Tibial nerve (tissue), 4 donors: ENCODE data around the gene TMC8. TPM values are rescaled to one million over a fixed set of nuclear protein-coding genes. Genes with fewer than 3 reads are reported as not detected.

Experiments
- DNase-seq, 2 donors: peaks; one replicate each; pipeline ENCODE4 v3.0.0-alpha.2; 2019; ENCODE audit warnings: low spot score in 2 of 2
- H3K27ac ChIP-seq, 4 donors: fragments of 200-600 bp; sonication (generic) in 3 of 4; one replicate each; pipeline ENCODE4 v1.5.1; 2017 to 2019; ENCODE audit warnings: mild to moderate bottlenecking in 1 of 4
- H3K27me3 ChIP-seq, 2 donors: fragments of 200-600 bp; sonication (generic) in 1 of 2; one replicate each; pipeline versions ENCODE4 v1.5.1 to v1.6.0; 2017 to 2019
- H3K36me3 ChIP-seq, 3 donors: fragments of 200-600 bp; sonication (generic); one replicate each; pipeline ENCODE4 v1.5.1; 2018 to 2019
- H3K4me1 ChIP-seq, 4 donors: fragments of 200-600 bp; sonication (generic) in 3 of 4; one replicate each; pipeline ENCODE4 v1.5.1; 2017 to 2019
- H3K4me3 ChIP-seq, 4 donors: fragments of 200-600 bp; sonication (generic) in 3 of 4; one replicate each; pipeline ENCODE4 v1.5.1; 2017 to 2019; ENCODE audit warnings: mild to moderate bottlenecking in 1 of 4, moderate library complexity in 1 of 4
- H3K9me3 ChIP-seq, 4 donors: fragments of 200-600 bp; sonication (generic) in 3 of 4; one replicate each; pipeline ENCODE4 v1.5.1; 2017 to 2019
- EP300 ChIP-seq, 2 donors: sonication (generic); formaldehyde crosslinking; IDR thresholded peaks; one replicate each; pipeline ENCODE4 v1.6.1; 2017; ENCODE audit warnings: antibody characterized with exemption in 2 of 2, mild to moderate bottlenecking in 1 of 2
- POLR2A ChIP-seq, 2 donors: fragments of 450-650 bp; IDR thresholded peaks; one replicate each; pipeline ENCODE4 v1.6.1; 2017; ENCODE audit warnings: antibody characterized with exemption in 2 of 2, mild to moderate bottlenecking in 2 of 2, moderate library complexity in 2 of 2
- WGBS, 2 donors: methylation state at CpG; one replicate each; pipeline ENCODE4 v1.1.5; 2018; 5-methylcytosine and 5-hydroxymethylcytosine counted together
- total RNA-seq, 4 donors: library from RNA; depleted of rRNA; stranded (reverse); fragments of >200 nt; gene quantifications; one replicate each; pipeline ENCODE4 v1.1.0, GENCODE V29; 2016
- TF ChIP-seq, protein P1 (sequence below), 5 experiments: fragments of 200-600 bp in 3 of 5; fragments of 450-650 bp in 2 of 5; sonication (generic) in 3 of 5; IDR thresholded peaks; one replicate each; pipeline ENCODE4 v1.5.1; 2016 to 2019; ENCODE audit warnings: antibody characterized with exemption in 5 of 5, mild to moderate bottlenecking in 3 of 5, moderate library complexity in 2 of 5

The TMC8 gene
- total RNA-seq, 4 donors from 2014 or later = 5.2 to 18.3 (median 6.7) TPM

GRCh38 chr17:78109489-78109761 lies 21.1 kb upstream of the TMC8 start:
- Histone ChIP-seq H3K27me3 (no peaks in the 10 kb centered on the region), H3K27ac (no peak overlapping the region), H3K4me1 (peaks cover 0 to 59% (median 10%) of the 10 kb centered on the region in 4 donors), H3K9me3 (no peaks in the 10 kb centered on the region), H3K4me3 (no peak overlapping the region), H3K36me3 (peaks cover 0 to 71% (median 0%) of the 10 kb centered on the region in 3 donors)
- DNase-seq = no peak
- WGBS, 2 donors = 76 to 79% methylated on average over 8 to 9 of the region's 9 CpGs
- TF ChIP-seq, protein P1, sequence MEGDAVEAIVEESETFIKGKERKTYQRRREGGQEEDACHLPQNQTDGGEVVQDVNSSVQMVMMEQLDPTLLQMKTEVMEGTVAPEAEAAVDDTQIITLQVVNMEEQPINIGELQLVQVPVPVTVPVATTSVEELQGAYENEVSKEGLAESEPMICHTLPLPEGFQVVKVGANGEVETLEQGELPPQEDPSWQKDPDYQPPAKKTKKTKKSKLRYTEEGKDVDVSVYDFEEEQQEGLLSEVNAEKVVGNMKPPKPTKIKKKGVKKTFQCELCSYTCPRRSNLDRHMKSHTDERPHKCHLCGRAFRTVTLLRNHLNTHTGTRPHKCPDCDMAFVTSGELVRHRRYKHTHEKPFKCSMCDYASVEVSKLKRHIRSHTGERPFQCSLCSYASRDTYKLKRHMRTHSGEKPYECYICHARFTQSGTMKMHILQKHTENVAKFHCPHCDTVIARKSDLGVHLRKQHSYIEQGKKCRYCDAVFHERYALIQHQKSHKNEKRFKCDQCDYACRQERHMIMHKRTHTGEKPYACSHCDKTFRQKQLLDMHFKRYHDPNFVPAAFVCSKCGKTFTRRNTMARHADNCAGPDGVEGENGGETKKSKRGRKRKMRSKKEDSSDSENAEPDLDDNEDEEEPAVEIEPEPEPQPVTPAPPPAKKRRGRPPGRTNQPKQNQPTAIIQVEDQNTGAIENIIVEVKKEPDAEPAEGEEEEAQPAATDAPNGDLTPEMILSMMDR (IDR thresholded peaks at IDR 0.05) = no peak
- TF ChIP-seq EP300 (IDR thresholded peaks at IDR 0.05) = no peak
- no peak for TF ChIP-seq POLR2A (IDR thresholded peaks at IDR 0.05)

GRCh38 chr17:78110363-78111015 lies 20.1 kb upstream of the TMC8 start:
- no peak for TF ChIP-seq POLR2A (IDR thresholded peaks at IDR 0.05)
- TF ChIP-seq, protein P1 (IDR thresholded peaks at IDR 0.05) = no peak
- no peak for TF ChIP-seq EP300 (IDR thresholded peaks at IDR 0.05)
- H3K4me1 ChIP-seq = peaks cover 0 to 70% (median 16%) of the 10 kb centered on the region in 4 donors
- no peak overlapping the region for H3K4me3 ChIP-seq
- H3K27me3 ChIP-seq = no peaks in the 10 kb centered on the region
- no peak for DNase-seq
- H3K27ac ChIP-seq = peak overlapping the region in 1 of 4 donors; percentile 87
- 68 to 71% methylated on average over 20 to 22 of the region's 22 CpGs for WGBS, 2 donors
- no peaks in the 10 kb centered on the region for H3K9me3 ChIP-seq
- peaks cover 0 to 68% (median 0%) of the 10 kb centered on the region in 3 donors for H3K36me3 ChIP-seq

DNA sequence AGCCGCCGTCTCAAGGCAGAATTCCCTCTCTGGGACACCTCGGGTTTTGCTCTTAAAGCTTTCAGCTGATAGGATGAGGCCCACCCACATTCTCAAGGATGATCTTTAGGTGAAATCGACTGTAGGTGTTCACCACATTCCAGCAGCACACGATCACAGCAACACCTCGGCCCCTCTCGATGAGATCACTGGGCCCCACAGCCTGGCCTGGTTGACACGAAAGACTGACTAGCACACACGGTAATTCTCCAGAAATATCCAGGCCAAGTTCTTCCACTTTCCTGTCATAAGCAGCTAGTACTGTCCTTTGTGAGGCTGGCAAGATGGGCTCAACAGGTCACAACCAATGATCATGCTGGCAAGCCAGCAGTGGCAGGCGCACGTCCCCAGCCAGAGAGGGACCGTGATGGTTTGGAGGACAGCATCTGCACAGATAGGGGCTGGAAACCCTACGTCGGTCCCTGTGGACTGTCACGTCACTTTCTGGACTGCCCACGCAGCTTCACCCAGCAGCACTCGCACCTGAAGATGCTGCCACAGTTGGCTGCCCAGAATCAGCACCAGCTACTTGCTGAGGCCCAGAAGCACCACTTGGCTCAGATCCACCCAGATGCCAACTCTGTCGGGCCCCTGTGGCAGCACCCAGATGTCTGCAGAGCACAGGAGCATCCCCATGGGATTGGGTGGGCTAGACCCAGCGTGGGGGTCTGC lies 19.4 kb upstream of the TMC8 start:
- Histone ChIP-seq H3K9me3 (no peaks in the 10 kb centered on the region), H3K27me3 (no peaks in the 10 kb centered on the region), H3K4me3 (no peak overlapping the region), H3K27ac (peak overlapping the region in 1 of 4 donors; percentile 87), H3K4me1 (peaks cover 0 to 70% (median 16%) of the 10 kb centered on the region in 4 donors), H3K36me3 (peaks cover 0 to 73% (median 0%) of the 10 kb centered on the region in 3 donors)
- 73 to 85% methylated on average over 11 to 16 of the region's 19 CpGs for WGBS, 2 donors
- no peak for DNase-seq
- TF ChIP-seq EP300 (IDR thresholded peaks at IDR 0.05) (no peak), POLR2A (IDR thresholded peaks at IDR 0.05) (no peak)
- TF ChIP-seq, protein P1 (IDR thresholded peaks at IDR 0.05) = no peak

GRCh38 chr17:78111727-78112517 lies 18.6 kb upstream of the TMC8 start:
- Histone ChIP-seq H3K27me3 (no peaks in the 10 kb centered on the region), H3K27ac (peak overlapping the region in 1 of 4 donors; percentile 87), H3K9me3 (no peaks in the 10 kb centered on the region), H3K4me3 (no peak overlapping the region), H3K36me3 (peaks cover 0 to 79% (median 0%) of the 10 kb centered on the region in 3 donors), H3K4me1 (peaks cover 0 to 70% (median 16%) of the 10 kb centered on the region in 4 donors)
- WGBS, 2 donors = 87 to 88% methylated on average over 16 to 22 of the region's 28 CpGs
- TF ChIP-seq, protein P1 (IDR thresholded peaks at IDR 0.05) = no peak
- no peak for TF ChIP-seq EP300 (IDR thresholded peaks at IDR 0.05)
- no peak for TF ChIP-seq POLR2A (IDR thresholded peaks at IDR 0.05)
- DNase-seq = no peak
